Prostate gland (tissue), 2 donors: Measurements from ENCODE around the gene CUX1. TPM values are rescaled to one million over a fixed set of nuclear protein-coding genes. Genes with fewer than 3 reads are reported as not detected.

Experiments used
- DNase-seq: peaks from one replicate; pipeline ENCODE4 v3.0.0-alpha.2; 2019; ENCODE audit warnings: low spot score
- H3K27ac ChIP-seq, 2 donors: fragments of 200-600 bp; sonication (generic); 2 replicates each; pipeline ENCODE4 v1.5.1; 2017 to 2019
- H3K27me3 ChIP-seq: fragments of 200-600 bp; sonication (generic); replicated peaks from 2 replicates; pipeline ENCODE4 v1.5.1; 2019; ENCODE audit not compliant: insufficient read depth
- H3K36me3 ChIP-seq, 2 donors: fragments of 200-600 bp; sonication (generic); 1 replicate in 1 of 2; 2 replicates in 1 of 2; pipeline versions ENCODE4 v1.5.1 to v1.8.1; 2017 to 2019
- H3K4me1 ChIP-seq: fragments of 200-600 bp; sonication (generic); replicated peaks from 2 replicates; pipeline ENCODE4 v1.5.1; 2019
- H3K4me3 ChIP-seq, 2 donors: fragments of 200-600 bp; sonication (generic); 2 replicates each; pipeline ENCODE4 v1.5.1; 2017 to 2019
- H3K9me3 ChIP-seq: fragments of 200-600 bp; sonication (generic); 2 replicates; pipeline ENCODE4 v1.5.1; 2017
- CTCF ChIP-seq, 4 experiments: fragments of 200-600 bp in 2 of 4; fragments of 450-650 bp in 2 of 4; sonication (generic) in 2 of 4; IDR thresholded peaks; 1 replicate in 3 of 4; 2 replicates in 1 of 4; pipeline ENCODE4 v1.5.1; 2016 to 2019; ENCODE audit warnings: antibody characterized with exemption in 4 of 4, mild to moderate bottlenecking in 2 of 4, moderate library complexity in 2 of 4
- POLR2A ChIP-seq: fragments of 450-650 bp; IDR thresholded peaks from one replicate; pipeline ENCODE4 v1.6.1; 2016; ENCODE audit warnings: antibody characterized with exemption, mild to moderate bottlenecking
- POLR2AphosphoS5 ChIP-seq: sonication (generic); formaldehyde crosslinking; IDR thresholded peaks from one replicate; pipeline ENCODE4 v1.6.1; 2017; ENCODE audit warnings: antibody characterized with exemption
- WGBS: methylation state at CpG from one replicate; pipeline ENCODE4 v1.1.5; 2018; 5-methylcytosine and 5-hydroxymethylcytosine counted together
- intact Hi-C: fragments of 100-400 bp; cut with DNase I; formaldehyde crosslinking; loops from one replicate; pipeline ENCODE4 v1.14.2; 2022
- total RNA-seq, 2 donors: library from RNA; depleted of rRNA; stranded (reverse); fragments of >200 nt; gene quantifications; one replicate each; pipeline ENCODE4 v1.1.0, GENCODE V29; 2016

CUX1 gene
- total RNA-seq, 2 donors from 2014 or later, result 96.3 to 99.2 TPM

- no peak for TF ChIP-seq POLR2AphosphoS5
- no peak for TF ChIP-seq CTCF (IDR thresholded peaks at IDR 0.05)
- no peak for TF ChIP-seq POLR2A
- Histone ChIP-seq H3K9me3 (no peaks in the 10 kb centered on the region), H3K36me3 (no peaks in the 10 kb centered on the region), H3K27ac (no peak overlapping the region), H3K4me3 (no peak overlapping the region), H3K4me1 (no peaks in the 10 kb centered on the region), H3K27me3 (no peaks in the 10 kb centered on the region)
- 88% methylated on average over 9 of the region's 9 CpGs for WGBS
- intact Hi-C loops, result no loop called here
- no peak for DNase-seq
Measured at GRCh38 chr7:102059524-102059923, 242.1 kb downstream of the CUX1 start.

DNA sequence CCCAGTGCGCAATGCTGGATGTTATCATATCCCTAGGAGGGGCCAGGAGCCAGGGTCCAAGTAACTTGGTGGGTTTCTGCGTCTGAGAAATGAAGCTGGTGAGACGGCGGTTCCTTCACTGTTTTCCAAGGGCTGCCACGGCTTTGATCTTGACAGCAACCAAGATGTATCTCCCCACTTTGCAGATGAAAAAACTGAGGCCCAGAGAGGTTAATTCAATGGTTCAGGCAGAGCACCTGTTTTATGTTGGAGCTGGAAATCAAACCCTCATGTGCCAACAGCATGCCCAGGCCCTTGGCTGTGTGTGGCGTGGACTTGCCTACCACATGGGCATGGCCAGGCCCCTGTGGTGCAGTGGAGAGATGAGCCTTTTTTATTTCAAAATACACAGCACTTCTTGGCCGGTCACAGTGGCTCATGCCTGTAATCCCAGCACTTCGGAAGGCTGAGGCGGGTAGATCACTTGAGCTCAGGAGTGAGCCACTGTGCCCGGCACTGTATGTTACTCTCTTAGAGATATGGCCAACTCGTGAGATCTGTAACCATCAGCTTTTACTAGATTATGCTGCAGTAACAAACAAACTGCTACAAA is 244.0 kb downstream of the CUX1 start:
- H3K4me3 ChIP-seq, result no peak overlapping the region
- H3K4me1 ChIP-seq, result no peaks in the 10 kb centered on the region
- no peaks in the 10 kb centered on the region for H3K27me3 ChIP-seq
- intact Hi-C loops, result no loop called here
- DNase-seq, result no peak
- no peak overlapping the region for H3K27ac ChIP-seq
- H3K9me3 ChIP-seq, result no peaks in the 10 kb centered on the region
- H3K36me3 ChIP-seq, result no peaks in the 10 kb centered on the region
- WGBS, result 96% methylated on average over 10 of the region's 11 CpGs
- TF ChIP-seq POLR2A (no peak), CTCF (IDR thresholded peaks at IDR 0.05) (no peak), POLR2AphosphoS5 (no peak)

- Histone ChIP-seq H3K27me3 (no peaks in the 10 kb centered on the region), H3K4me1 (no peaks in the 10 kb centered on the region), H3K9me3 (no peaks in the 10 kb centered on the region), H3K36me3 (no peaks in the 10 kb centered on the region), H3K4me3 (no peak overlapping the region), H3K27ac (no peak overlapping the region)
- no peak for DNase-seq
- TF ChIP-seq POLR2AphosphoS5 (no peak), CTCF (IDR thresholded peaks at IDR 0.05) (no peak), POLR2A (no peak)
- 86% methylated on average over 8 of the region's 8 CpGs for WGBS
- intact Hi-C loops, result no loop called here
Measured at GRCh38 chr7:102061981-102062390, 244.6 kb downstream of the CUX1 start.

- Histone ChIP-seq H3K9me3 (no peaks in the 10 kb centered on the region), H3K4me3 (no peak overlapping the region), H3K4me1 (no peaks in the 10 kb centered on the region), H3K36me3 (no peaks in the 10 kb centered on the region), H3K27me3 (no peaks in the 10 kb centered on the region), H3K27ac (no peak overlapping the region)
- no peak for DNase-seq
- intact Hi-C loops, result no loop called here
- 61% methylated on average over 9 of the region's 9 CpGs for WGBS
- no peak for TF ChIP-seq POLR2AphosphoS5
- TF ChIP-seq CTCF (IDR thresholded peaks at IDR 0.05), result no peak
- no peak for TF ChIP-seq POLR2A
Measured at GRCh38 chr7:102063690-102064180, 246.3 kb downstream of the CUX1 start.

DNA sequence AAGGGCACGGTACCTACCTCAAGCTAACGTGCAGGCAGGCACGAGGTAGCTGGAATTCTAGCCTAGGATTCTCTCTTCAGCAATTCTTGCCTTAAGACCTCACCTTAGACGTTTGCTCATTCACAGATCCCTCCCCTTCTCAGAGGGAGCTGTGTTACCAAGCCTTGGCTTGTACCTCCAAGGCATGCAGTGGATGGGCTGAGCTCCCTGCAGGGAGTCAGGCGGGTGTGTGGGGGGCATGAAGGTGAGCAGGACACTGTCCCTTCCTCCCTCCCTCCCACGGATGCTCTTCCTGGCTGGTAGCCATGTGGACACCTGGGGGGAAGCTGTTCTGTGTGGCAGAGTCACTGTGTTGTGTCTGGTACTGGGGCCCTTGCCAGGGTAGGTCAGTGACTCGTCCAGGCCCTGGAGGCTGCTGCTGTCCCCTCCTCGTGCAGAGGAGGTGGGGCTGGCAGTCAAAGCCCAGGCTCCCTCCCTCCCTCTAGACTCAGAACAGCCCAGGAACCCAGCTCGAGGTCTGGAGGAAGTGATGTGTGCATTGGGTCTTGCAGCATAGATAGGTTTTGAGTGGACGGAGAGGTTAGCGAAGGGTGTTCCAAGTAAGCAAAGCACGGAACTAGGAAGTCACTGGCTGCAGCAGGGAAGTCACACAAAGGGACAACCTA is 247.1 kb downstream of the CUX1 start:
- no peak for DNase-seq
- H3K36me3 ChIP-seq, result no peaks in the 10 kb centered on the region
- H3K9me3 ChIP-seq, result no peaks in the 10 kb centered on the region
- 50% methylated on average over 12 of the region's 12 CpGs for WGBS
- TF ChIP-seq CTCF (IDR thresholded peaks at IDR 0.05), result no peak
- TF ChIP-seq POLR2A, result no peak
- TF ChIP-seq POLR2AphosphoS5, result no peak
- no peak overlapping the region for H3K27ac ChIP-seq
- intact Hi-C loops, result no loop called here
- H3K4me3 ChIP-seq, result no peak overlapping the region
- no peaks in the 10 kb centered on the region for H3K4me1 ChIP-seq
- no peaks in the 10 kb centered on the region for H3K27me3 ChIP-seq
